AML-193 (cell line): ENCODE measurements around the gene ACY1.

Source experiments
- DNase-seq, 2 experiments: peaks; one replicate each; lab custom pipeline; 2025; lab: John Stamatoyannopoulos, UW

Gene ACY1

GRCh38 chr3:52005571-52005986 lies 22.2 kb downstream of the ACY1 start:
- DNase-seq = no peak

- peak in 1 of 2 experiments; percentile 22 for DNase-seq
These were observed 22.9 kb downstream of the ACY1 start for GRCh38 chr3:52006017-52006819.

- no peak for DNase-seq
These were observed 23.4 kb downstream of the ACY1 start for GRCh38 chr3:52006820-52007133.

- no peak for DNase-seq
These were observed 24.0 kb downstream of the ACY1 start for GRCh38 chr3:52007291-52007690.

GRCh38 chr3:52010431-52010830 lies 27.1 kb downstream of the ACY1 start:
- no peak for DNase-seq

GRCh38 chr3:52012699-52013098 lies 29.4 kb downstream of the ACY1 start:
- no peak for DNase-seq

GRCh38 chr3:52013802-52014598 lies 30.7 kb downstream of the ACY1 start:
- DNase-seq = no peak

- DNase-seq = no peak
These were observed 31.3 kb downstream of the ACY1 start for GRCh38 chr3:52014613-52015012.

- DNase-seq = no peak
These were observed 32.3 kb downstream of the ACY1 start for GRCh38 chr3:52015438-52016228.

- no peak for DNase-seq
These were observed 34.3 kb downstream of the ACY1 start for GRCh38 chr3:52017586-52017985.

GRCh38 chr3:52018319-52019000 lies 35.1 kb downstream of the ACY1 start:
- no peak for DNase-seq

- DNase-seq = no peak
These were observed 36.2 kb downstream of the ACY1 start for GRCh38 chr3:52019352-52020080.

- no peak for DNase-seq
These were observed 37.5 kb downstream of the ACY1 start for GRCh38 chr3:52020796-52021195.

GRCh38 chr3:52021489-52022268 lies 38.3 kb downstream of the ACY1 start:
- DNase-seq = no peak

- DNase-seq = no peak
These were observed 39.2 kb downstream of the ACY1 start for GRCh38 chr3:52022323-52023100.

- no peak for DNase-seq
These were observed 39.9 kb downstream of the ACY1 start for GRCh38 chr3:52023101-52023770.

- DNase-seq = no peak
These were observed 40.8 kb downstream of the ACY1 start for GRCh38 chr3:52023860-52024764.
